ENCODE data around the gene SDK1. TPM values are rescaled to one million over a fixed set of nuclear protein-coding genes. Genes with fewer than 3 reads are reported as not detected.

The SDK1 gene
- total and polyA plus RNA-seq, 2 of the 8 experiments (the other 6 are each of a cell fraction or from before 2014, with no cell fraction given) = 3.3 to 7.2 TPM

GRCh38 chr7:3481435-3481834, 180.4 kb downstream of the SDK1 start:
- H3K36me3 ChIP-seq (ENCODE audit: control insufficient read depth in 2 of 4, insufficient read depth in 4 of 4, low read length in 3 of 4) = no peaks in the 10 kb centered on the region
- ChIA-PET CTCF (ENCODE audit: partially characterized antibody) (interaction anchor here (0.7 to 1.6 kb wide), 14 partner anchors 10 to 617 kb away, joined by 3 to 8 read pairs (median 3); no protein-coding TSS in a partner anchor), POLR2A (ENCODE audit: partially characterized antibody) (no interaction called here)
- DNase-seq (ENCODE audit: low read depth in 1 of 2, low spot score in 2 of 2) (no peak), FAIRE-seq (no peak)
- H3K56ac ChIP-seq (replicated peaks; ENCODE audit: insufficient read length, low read depth, low read length) = no peak overlapping the region
- H3K27me3 ChIP-seq (replicated peaks in 1 of 4; ENCODE audit: control insufficient read depth in 3 of 4, extremely low read depth in 1 of 4, insufficient read depth in 3 of 4, low read length in 3 of 4) = no peaks in the 10 kb centered on the region; a peak in 2 of 7 replicates
- no peak overlapping the region for H3K4me3 ChIP-seq (ENCODE audit: extremely low read depth in 1 of 4, insufficient read depth in 2 of 4, low read depth in 3 of 4, low read length in 4 of 4)
- H2AK5ac ChIP-seq (ENCODE audit: low read depth, low read length) = no peak overlapping the region
- no peaks in the 10 kb centered on the region for H3K9me3 ChIP-seq (ENCODE audit: insufficient read depth in 2 of 2, low read depth in 1 of 2, low read length in 1 of 2)
- H2BK12ac ChIP-seq (ENCODE audit: low read depth, low read length) = no peak overlapping the region; the same call in 1 of the 2 replicates
- H4K20me1 ChIP-seq (replicated peaks in 1 of 2; ENCODE audit: control insufficient read depth in 1 of 2, insufficient read depth in 2 of 2, low read length in 2 of 2) = no peaks in the 10 kb centered on the region
- no peak overlapping the region for H2BK20ac ChIP-seq (ENCODE audit: low read length)
- H3K18ac ChIP-seq (ENCODE audit: extremely low read depth, low read length) = no peak overlapping the region
- H3K4ac ChIP-seq (replicated peaks; ENCODE audit: insufficient read length, low read depth, low read length) = no peak overlapping the region
- no peak overlapping the region for H3K23ac ChIP-seq (ENCODE audit: insufficient read length)
- H2BK5ac ChIP-seq (ENCODE audit: low read depth, low read length) = no peak overlapping the region
- no peak for TF ChIP-seq TAF7 (optimal IDR thresholded peaks at IDR 0.05; ENCODE audit: borderline replicate concordance, low read depth, low read length)
- TF ChIP-seq JUND (IDR thresholded peaks at IDR 0.05; ENCODE audit: low read length) = no peak
- no peak for TF ChIP-seq CREB1 (IDR thresholded peaks at IDR 0.05)
- no peak for TF ChIP-seq CTBP2 (IDR thresholded peaks at IDR 0.05; ENCODE audit: borderline replicate concordance, insufficient read depth, insufficient read length, low read length)
- no peak for TF ChIP-seq KDM4A (IDR thresholded peaks at IDR 0.05; ENCODE audit: low read depth, low read length, severe bottlenecking)
- no peak for TF ChIP-seq SUZ12 (IDR thresholded peaks at IDR 0.05; ENCODE audit: low read length)
- no peak for TF ChIP-seq CHD1 (IDR thresholded peaks at IDR 0.05; ENCODE audit: low read depth, low read length)
- no peak overlapping the region for H3K4me2 ChIP-seq (ENCODE audit: insufficient read depth in 1 of 2, low read depth in 2 of 2, low read length in 2 of 2)
- no peaks in the 10 kb centered on the region for H3K79me1 ChIP-seq (ENCODE audit: low read depth, low read length)
- no peak overlapping the region for H3K14ac ChIP-seq (ENCODE audit: insufficient read length)
- H2BK120ac ChIP-seq (replicated peaks; ENCODE audit: low read depth, low read length) = no peak overlapping the region
- no peak overlapping the region for H4K91ac ChIP-seq (replicated peaks; ENCODE audit: insufficient read length, low read length)
- H4K8ac ChIP-seq (ENCODE audit: extremely low read depth, insufficient read depth, low read length) = no peak overlapping the region
- no peaks in the 10 kb centered on the region; a peak in 1 of 7 replicates for H3K4me1 ChIP-seq (replicated peaks in 1 of 4; ENCODE audit: control insufficient read depth in 3 of 4, insufficient read depth in 4 of 4, low read length in 3 of 4)
- H3K79me2 ChIP-seq (ENCODE audit: control insufficient read depth in 1 of 2, insufficient read depth in 2 of 2, low read length in 2 of 2) = no peaks in the 10 kb centered on the region; a peak in 1 of 4 replicates
- 90% methylated on average over 4 of the region's 4 CpGs; no CpG with 5 or more reads in 1 of the 2 experiments for WGBS, 2 experiments (ENCODE audit: extremely low coverage in 1 of 2, insufficient coverage in 1 of 2, insufficient read length in 1 of 2, insufficient replicate concordance in 2 of 2, low coverage in 1 of 2, low lambda C conversion rate in 2 of 2, missing lambda C conversion rate in 1 of 2)
- no peak overlapping the region for H3K9ac ChIP-seq (replicated peaks in 1 of 4; ENCODE audit: extremely low read depth in 1 of 4, low read depth in 3 of 4, low read length in 3 of 4)
- H2AFZ ChIP-seq (ENCODE audit: low read length) = no peak overlapping the region
- H3K27ac ChIP-seq (ENCODE audit: low read depth, low read length) = no peak overlapping the region
- H4K5ac ChIP-seq (ENCODE audit: insufficient read length, low read depth, low read length) = no peak overlapping the region
- no peaks in the 10 kb centered on the region for H3K23me2 ChIP-seq (ENCODE audit: low read depth, low read length)
- no peak overlapping the region for H2BK15ac ChIP-seq (ENCODE audit: low read length)
